Anterior cingulate cortex (tissue), 58 donors: ENCODE results near the gene ZNF460.

Experiments
- DNase-seq, 58 donors: peaks; one replicate each; lab custom pipeline; 2025; lab: John Stamatoyannopoulos, UW

Gene ZNF460

GRCh38 chr19:57338877-57339276 lies 58.6 kb downstream of the ZNF460 start:
- DNase-seq = no peak

- no peak for DNase-seq
These were observed 62.3 kb downstream of the ZNF460 start for GRCh38 chr19:57342582-57342981.
